CD14-positive monocyte (primary cell): ENCODE results near the gene SNRPF. TPM values are rescaled to one million over a fixed set of nuclear protein-coding genes. Genes with fewer than 3 reads are reported as not detected.

ENCODE experiments used
- DNase-seq, 3 donors: peaks; one replicate each; pipeline ENCODE4 v3.0.0-alpha.2; 2011 to 2022
- H2AFZ ChIP-seq: 2 replicates; pipeline ENCODE4 v1.6.0; 2012; ENCODE audit warnings: mild to moderate bottlenecking, low read depth, low read length, inconsistent platforms; ENCODE audit not compliant: insufficient read depth, poor library complexity, severe bottlenecking
- H3K27ac ChIP-seq, 2 donors: 1 replicate in 1 of 2; 2 replicates in 1 of 2; pipeline ENCODE4 v1.5.1; 2012 to 2013; ENCODE audit warnings: low read length in 2 of 2, control low read depth in 1 of 2, inconsistent platforms in 1 of 2, low read depth in 1 of 2, mild to moderate bottlenecking in 1 of 2
- H3K27me3 ChIP-seq, 2 donors: one replicate each; pipeline versions ENCODE4 v1.6.0 to v1.6.1; 2011 to 2013; ENCODE audit warnings: low read length in 2 of 2; ENCODE audit not compliant: control insufficient read depth in 2 of 2, insufficient read depth in 2 of 2
- H3K36me3 ChIP-seq, 2 donors: replicated peaks in 1 of 2; 1 replicate in 1 of 2; 2 replicates in 1 of 2; pipeline versions ENCODE4 v1.5.1 to v1.6.1; 2012 to 2013; ENCODE audit warnings: low read length in 2 of 2, control low read depth in 1 of 2, inconsistent platforms in 1 of 2, mild to moderate bottlenecking in 1 of 2; ENCODE audit not compliant: insufficient read depth in 2 of 2, control insufficient read depth in 1 of 2
- H3K4me1 ChIP-seq, 2 donors: 1 replicate in 1 of 2; 2 replicates in 1 of 2; pipeline versions ENCODE4 v1.5.1 to v1.6.1; 2012 to 2013; ENCODE audit warnings: low read length in 2 of 2, control low read depth in 1 of 2, inconsistent platforms in 1 of 2, mild to moderate bottlenecking in 1 of 2, moderate library complexity in 1 of 2; ENCODE audit not compliant: insufficient read depth in 2 of 2, control insufficient read depth in 1 of 2
- H3K4me2 ChIP-seq: replicated peaks from 2 replicates; pipeline ENCODE3; 2012; ENCODE audit warnings: low read length, moderate library complexity, mild to moderate bottlenecking; ENCODE audit not compliant: poor library complexity, severe bottlenecking; ENCODE audit errors: extremely low read depth
- H3K4me3 ChIP-seq, 3 experiments: fragments of 200-600 bp in 1 of 3; sonication (generic) in 1 of 3; replicated peaks in 1 of 3; 1 replicate in 2 of 3; 2 replicates in 1 of 3; pipeline ENCODE4 v1.5.1; 2011 to 2013; ENCODE audit warnings: low read length in 3 of 3, mild to moderate bottlenecking in 3 of 3, control low read depth in 2 of 3, low read depth in 2 of 3, inconsistent platforms in 1 of 3, moderate library complexity in 1 of 3
- H3K79me2 ChIP-seq: 2 replicates; pipeline ENCODE4 v1.6.0; 2012; ENCODE audit warnings: mild to moderate bottlenecking, control low read depth, inconsistent platforms, low read length, moderate library complexity; ENCODE audit not compliant: insufficient read depth
- H3K9ac ChIP-seq: 2 replicates; pipeline ENCODE4 v1.6.0; 2017; ENCODE audit warnings: low read length, mild to moderate bottlenecking; ENCODE audit not compliant: insufficient read depth, poor library complexity, severe bottlenecking
- H3K9me3 ChIP-seq, 2 donors: replicated peaks in 1 of 2; 1 replicate in 1 of 2; 2 replicates in 1 of 2; pipeline versions ENCODE4 v1.5.1 to v1.6.1; 2012 to 2013; ENCODE audit warnings: low read length in 2 of 2, control low read depth in 1 of 2; ENCODE audit not compliant: control insufficient read depth in 1 of 2, insufficient read depth in 1 of 2
- H4K20me1 ChIP-seq: 2 replicates; pipeline ENCODE4 v1.6.0; 2012; ENCODE audit warnings: mild to moderate bottlenecking, low read length, control low read depth, moderate library complexity; ENCODE audit not compliant: insufficient read depth
- H3K27ac Mint-ChIP-seq, 7 donors: one replicate each; pipeline ENCODE4 v1.8.0; 2020; ENCODE audit warnings: mild to moderate bottlenecking in 7 of 7, mixed read lengths in 7 of 7, moderate library complexity in 6 of 7, inconsistent platforms in 2 of 7
- H3K27me3 Mint-ChIP-seq, 3 donors: one replicate each; pipeline ENCODE4 v1.8.0; 2021 to 2022; ENCODE audit warnings: low read depth in 3 of 3, mild to moderate bottlenecking in 3 of 3, mixed read lengths in 3 of 3, moderate library complexity in 3 of 3, inconsistent platforms in 1 of 3
- H3K36me3 Mint-ChIP-seq, 2 donors: one replicate each; pipeline ENCODE4 v1.8.0; 2020; ENCODE audit warnings: mixed read lengths in 2 of 2, inconsistent platforms in 1 of 2, mild to moderate bottlenecking in 1 of 2
- H3K4me1 Mint-ChIP-seq: one replicate; pipeline ENCODE4 v1.8.0; 2020; ENCODE audit warnings: mild to moderate bottlenecking, mixed read lengths
- H3K4me3 Mint-ChIP-seq, 2 donors: one replicate each; pipeline ENCODE4 v1.8.0; 2020; ENCODE audit warnings: mild to moderate bottlenecking in 2 of 2, mixed read lengths in 2 of 2, moderate library complexity in 1 of 2
- H3K9me3 Mint-ChIP-seq, 7 donors: one replicate each; pipeline ENCODE4 v1.8.0; 2020 to 2022; ENCODE audit warnings: mixed read lengths in 7 of 7, mild to moderate bottlenecking in 6 of 7, moderate library complexity in 6 of 7, inconsistent platforms in 2 of 7
- WGBS: methylation state at CpG from one replicate; pipeline ENCODE4 v1.1.5; 2013; ENCODE audit warnings: missing lambda C conversion rate; ENCODE audit not compliant: insufficient coverage; 5-methylcytosine and 5-hydroxymethylcytosine counted together
- intact Hi-C, 2 donors: fragments of 100-400 bp; cut with micrococcal nuclease; formaldehyde crosslinking; loops; one replicate each; pipeline versions ENCODE4 v1.15.0 to v1.15.1; 2023
- polyA plus RNA-seq, 3 donors: library from polyadenylated mRNA; depleted of rRNA in 1 of 3; unstranded in 2 of 3; stranded (reverse) in 1 of 3; fragments of 300-500 nt in 2 of 3; fragments of >200 nt in 1 of 3; fragmentation: Illumina TruSeq in 2 of 3; gene quantifications; 1 replicate in 2 of 3; 2 replicates in 1 of 3; pipeline ENCODE4 v1.2.3, GENCODE V29; 2012 to 2021
- TF ChIP-seq, protein P1 (sequence below): fragments of 200-600 bp; IDR thresholded peaks from one replicate; pipeline ENCODE4 v1.8.0; 2022; ENCODE audit warnings: antibody characterized with exemption, mild to moderate bottlenecking

SNRPF gene
- polyA plus RNA-seq, 3 donors = 9.0 to 28.5 (median 23.5) TPM

DNA sequence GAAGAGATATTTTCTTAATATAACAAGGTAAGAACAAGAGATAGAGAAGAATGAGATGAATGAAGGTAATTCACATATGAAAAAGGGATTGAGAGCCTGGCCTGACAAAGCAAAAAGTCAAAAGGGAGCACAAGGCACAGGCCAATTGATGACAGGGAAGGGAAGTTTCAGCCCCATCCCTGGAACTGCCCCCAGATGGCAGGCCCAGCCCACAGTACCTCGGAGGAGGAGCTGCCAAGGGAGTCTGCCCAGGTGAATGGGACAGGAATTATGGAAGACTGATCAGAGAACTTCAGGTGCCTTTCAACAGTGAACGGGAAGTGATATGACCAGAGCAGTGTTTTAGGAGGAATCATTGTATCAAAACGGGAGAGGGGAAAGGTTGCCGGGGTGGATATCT lies 15.7 kb downstream of the SNRPF start:
- intact Hi-C loops = no loop called here
- no peaks in the 10 kb centered on the region for H3K9me3 Mint-ChIP-seq
- no peaks in the 10 kb centered on the region for H4K20me1 ChIP-seq
- TF ChIP-seq, protein P1, sequence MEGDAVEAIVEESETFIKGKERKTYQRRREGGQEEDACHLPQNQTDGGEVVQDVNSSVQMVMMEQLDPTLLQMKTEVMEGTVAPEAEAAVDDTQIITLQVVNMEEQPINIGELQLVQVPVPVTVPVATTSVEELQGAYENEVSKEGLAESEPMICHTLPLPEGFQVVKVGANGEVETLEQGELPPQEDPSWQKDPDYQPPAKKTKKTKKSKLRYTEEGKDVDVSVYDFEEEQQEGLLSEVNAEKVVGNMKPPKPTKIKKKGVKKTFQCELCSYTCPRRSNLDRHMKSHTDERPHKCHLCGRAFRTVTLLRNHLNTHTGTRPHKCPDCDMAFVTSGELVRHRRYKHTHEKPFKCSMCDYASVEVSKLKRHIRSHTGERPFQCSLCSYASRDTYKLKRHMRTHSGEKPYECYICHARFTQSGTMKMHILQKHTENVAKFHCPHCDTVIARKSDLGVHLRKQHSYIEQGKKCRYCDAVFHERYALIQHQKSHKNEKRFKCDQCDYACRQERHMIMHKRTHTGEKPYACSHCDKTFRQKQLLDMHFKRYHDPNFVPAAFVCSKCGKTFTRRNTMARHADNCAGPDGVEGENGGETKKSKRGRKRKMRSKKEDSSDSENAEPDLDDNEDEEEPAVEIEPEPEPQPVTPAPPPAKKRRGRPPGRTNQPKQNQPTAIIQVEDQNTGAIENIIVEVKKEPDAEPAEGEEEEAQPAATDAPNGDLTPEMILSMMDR = no peak
- H3K36me3 Mint-ChIP-seq = peaks cover 11 to 17% of the 10 kb centered on the region in 2 donors
- H3K27me3 Mint-ChIP-seq = peaks cover 0 to 1% (median 0%) of the 10 kb centered on the region in 3 donors
- no peak overlapping the region for H3K4me2 ChIP-seq
- no peak overlapping the region for H2AFZ ChIP-seq
- no peaks in the 10 kb centered on the region for H3K4me1 ChIP-seq
- H3K4me3 Mint-ChIP-seq = no peak overlapping the region
- H3K9ac ChIP-seq = no peak overlapping the region
- H3K4me3 ChIP-seq = no peak overlapping the region
- peaks cover 0 to 19% of the 10 kb centered on the region in 2 donors for H3K36me3 ChIP-seq
- H3K79me2 ChIP-seq = no peaks in the 10 kb centered on the region
- no peak for DNase-seq
- H3K27me3 ChIP-seq = no peaks in the 10 kb centered on the region
- no peaks in the 10 kb centered on the region for H3K9me3 ChIP-seq
- no peak overlapping the region for H3K27ac Mint-ChIP-seq
- no peak overlapping the region for H3K27ac ChIP-seq
- 95% methylated on average over 4 of the region's 4 CpGs for WGBS
- no peaks in the 10 kb centered on the region for H3K4me1 Mint-ChIP-seq

DNA sequence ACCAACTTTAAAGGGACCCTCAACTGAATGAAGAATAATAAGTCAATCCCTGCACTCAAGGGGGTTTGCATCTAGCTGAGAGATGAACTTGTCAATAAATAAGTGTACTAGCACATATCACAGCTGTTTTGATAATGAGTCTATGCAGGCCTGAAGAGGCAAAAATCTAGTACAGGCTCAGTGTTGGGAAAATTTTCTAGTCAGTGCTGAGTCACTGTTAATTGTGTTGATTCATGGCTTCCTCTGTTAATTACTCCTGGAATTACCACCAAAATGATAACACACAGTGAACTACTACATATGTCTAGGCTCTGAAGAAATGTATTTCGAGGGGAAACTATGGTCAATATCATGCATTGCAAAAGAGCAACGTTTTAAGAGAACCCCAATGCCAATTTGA lies 18.9 kb downstream of the SNRPF start:
- intact Hi-C loops = no loop called here
- TF ChIP-seq, protein P1 = no peak
- Mint-ChIP-seq H3K4me1 (no peaks in the 10 kb centered on the region), H3K4me3 (no peak overlapping the region), H3K27me3 (peaks cover 0 to 1% (median 1%) of the 10 kb centered on the region in 3 donors), H3K27ac (no peak overlapping the region), H3K9me3 (no peaks in the 10 kb centered on the region), H3K36me3 (peaks cover 3 to 4% of the 10 kb centered on the region in 2 donors)
- Histone ChIP-seq H3K79me2 (no peaks in the 10 kb centered on the region), H3K27me3 (no peaks in the 10 kb centered on the region), H3K4me3 (no peak overlapping the region), H2AFZ (no peak overlapping the region), H3K4me2 (no peak overlapping the region), H3K27ac (no peak overlapping the region), H3K4me1 (no peaks in the 10 kb centered on the region), H3K9me3 (no peaks in the 10 kb centered on the region), H4K20me1 (no peaks in the 10 kb centered on the region), H3K9ac (no peak overlapping the region), H3K36me3 (no peaks in the 10 kb centered on the region)
- WGBS = no CpG with 5 or more reads among the region's 2 CpGs
- DNase-seq = no peak
